Activated T-helper 17 cell treated with anti-CD3 and anti-CD28 coated beads, Interleukin-2, amount 50 U/mL, for 72 hours (primary cell): Measurements from ENCODE around the gene OR51A4. TPM values are rescaled to one million over a fixed set of nuclear protein-coding genes. Genes with fewer than 3 reads are reported as not detected.
A peak's percentile ranks its signal among the peaks of the same experiment; 100 is the strongest.
"Not testable (repeated sequence)": the region's sequence is repeated elsewhere in the genome, so short reads cannot be mapped to it uniquely, and the experiment has no call there.

Experiments
- ATAC-seq: fragments of 150-1000 bp; cut with Tn5 transposase; replicated peaks from 2 replicates; pipeline ENCODE4 v1.10.0; 2021; ENCODE audit warnings: mild to moderate bottlenecking, moderate library complexity
- H3K27ac Mint-ChIP-seq: one replicate; pipeline ENCODE4 v1.8.0; 2022; ENCODE audit warnings: mixed read lengths
- H3K27me3 Mint-ChIP-seq: one replicate; pipeline ENCODE4 v1.8.0; 2022; ENCODE audit warnings: mixed read lengths
- H3K36me3 Mint-ChIP-seq: one replicate; pipeline ENCODE4 v1.8.0; 2022; ENCODE audit warnings: low read depth, mild to moderate bottlenecking, mixed read lengths
- H3K4me1 Mint-ChIP-seq: one replicate; pipeline ENCODE4 v1.8.0; 2022; ENCODE audit warnings: mixed read lengths
- H3K4me3 Mint-ChIP-seq: one replicate; pipeline ENCODE4 v1.8.0; 2022; ENCODE audit warnings: mild to moderate bottlenecking, mixed read lengths
- H3K9me3 Mint-ChIP-seq: one replicate; pipeline ENCODE4 v1.8.0; 2022; ENCODE audit warnings: mixed read lengths
- total RNA-seq, 2 donors: library from RNA; stranded (reverse); gene quantifications; one replicate each; pipeline ENCODE4 v1.2.3, GENCODE V29; 2022

The OR51A4 gene, protein sequence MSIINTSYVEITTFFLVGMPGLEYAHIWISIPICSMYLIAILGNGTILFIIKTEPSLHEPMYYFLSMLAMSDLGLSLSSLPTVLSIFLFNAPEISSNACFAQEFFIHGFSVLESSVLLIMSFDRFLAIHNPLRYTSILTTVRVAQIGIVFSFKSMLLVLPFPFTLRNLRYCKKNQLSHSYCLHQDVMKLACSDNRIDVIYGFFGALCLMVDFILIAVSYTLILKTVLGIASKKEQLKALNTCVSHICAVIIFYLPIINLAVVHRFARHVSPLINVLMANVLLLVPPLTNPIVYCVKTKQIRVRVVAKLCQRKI
- not detected for total RNA-seq

DNA sequence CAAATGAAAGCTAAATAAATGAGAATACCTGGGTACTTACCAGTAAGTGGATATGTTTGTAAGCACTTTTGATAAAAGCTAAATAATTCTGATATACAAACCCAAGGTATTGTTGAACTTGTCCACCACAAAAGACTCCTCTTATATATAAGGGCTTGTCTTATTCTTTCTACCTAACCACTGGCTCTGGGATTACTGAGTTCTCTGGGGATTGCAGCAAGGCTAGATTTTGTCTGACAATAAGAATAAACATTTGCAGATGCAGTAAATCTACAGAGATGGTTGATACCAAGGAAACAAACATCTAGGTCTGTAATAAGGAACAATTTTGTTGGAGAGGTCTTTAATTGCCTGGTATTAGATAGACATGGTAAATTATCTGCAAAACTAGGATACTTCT is at the start of gene OR51A4:
OR51A4 (minus strand) TSS at position 101 of the 400 bp plus-strand sequence. CDS start 505 bp downstream, outside the sequence.
- Mint-ChIP-seq H3K27ac (no peak within 1 kb of the TSS), H3K27me3 (no peaks in the 10 kb centered on the region)
- no peak for ATAC-seq

DNA sequence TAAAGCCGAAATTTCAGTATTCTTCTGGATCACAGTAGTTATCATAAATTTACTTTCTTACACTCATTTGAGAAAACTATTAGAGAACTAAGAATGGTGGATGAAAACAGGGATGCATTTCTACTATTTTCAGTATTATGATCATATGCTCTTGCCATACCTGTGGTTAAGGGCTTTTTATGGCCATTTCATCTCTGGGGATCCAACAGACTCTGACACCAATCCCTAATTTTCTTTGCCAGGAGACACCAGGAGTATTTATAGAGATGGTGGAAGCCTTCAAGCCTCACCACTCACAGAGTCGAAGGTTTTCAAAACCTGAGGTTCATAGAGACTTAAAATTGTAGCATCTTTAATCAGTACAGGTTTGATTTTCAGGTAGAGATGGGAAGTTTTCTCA is 47.1 kb upstream of the OR51A4 start, which contains the start of gene OR51L1:
OR51L1 (plus strand) TSS at position 301 of the 400 bp plus-strand sequence. CDS start 4,132 bp downstream, outside the sequence.
- ATAC-seq: no peak
- H3K9me3 Mint-ChIP-seq: no peaks in the 10 kb centered on the region

More for the DNA sequence above, at the start of gene OR51A4:
- H3K4me3 Mint-ChIP-seq: no peak within 1 kb of the TSS
- no peaks in the 10 kb centered on the region for H3K36me3 Mint-ChIP-seq
- no peaks in the 10 kb centered on the region for H3K4me1 Mint-ChIP-seq
- no peaks in the 10 kb centered on the region for H3K9me3 Mint-ChIP-seq

DNA sequence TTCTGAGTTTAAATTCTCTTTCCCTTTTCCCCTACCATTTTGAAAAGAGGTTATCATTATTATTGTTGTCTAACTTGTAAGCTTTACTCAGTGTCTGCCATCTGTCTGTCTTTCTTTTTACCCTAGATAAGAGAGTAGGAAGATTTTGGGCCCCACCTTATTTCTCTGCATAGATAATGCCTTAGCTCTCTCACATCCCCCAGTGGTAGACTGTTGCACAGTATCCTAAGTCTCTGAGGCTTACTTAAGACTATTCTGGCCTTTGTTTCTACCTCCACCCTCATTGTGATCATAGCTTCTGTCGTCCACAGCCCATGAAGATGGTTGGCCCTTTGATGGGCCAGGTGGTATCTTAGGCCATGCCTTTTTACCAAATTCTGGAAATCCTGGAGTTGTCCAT is 43.7 kb upstream of the OR51A4 start:
- Mint-ChIP-seq H3K36me3 (no peaks in the 10 kb centered on the region), H3K4me1 (no peaks in the 10 kb centered on the region), H3K9me3 (no peaks in the 10 kb centered on the region), H3K27me3 (peaks cover 10% of the 10 kb centered on the region), H3K4me3 (no peak overlapping the region), H3K27ac (no peak overlapping the region)
- ATAC-seq: no peak

More for the DNA sequence above, 47.1 kb upstream of the OR51A4 start, which contains the start of gene OR51L1:
- Mint-ChIP-seq H3K27me3 (peaks cover 15% of the 10 kb centered on the region), H3K27ac (no peak within 1 kb of the TSS), H3K36me3 (no peaks in the 10 kb centered on the region), H3K4me1 (no peaks in the 10 kb centered on the region), H3K4me3 (no peak within 1 kb of the TSS)

DNA sequence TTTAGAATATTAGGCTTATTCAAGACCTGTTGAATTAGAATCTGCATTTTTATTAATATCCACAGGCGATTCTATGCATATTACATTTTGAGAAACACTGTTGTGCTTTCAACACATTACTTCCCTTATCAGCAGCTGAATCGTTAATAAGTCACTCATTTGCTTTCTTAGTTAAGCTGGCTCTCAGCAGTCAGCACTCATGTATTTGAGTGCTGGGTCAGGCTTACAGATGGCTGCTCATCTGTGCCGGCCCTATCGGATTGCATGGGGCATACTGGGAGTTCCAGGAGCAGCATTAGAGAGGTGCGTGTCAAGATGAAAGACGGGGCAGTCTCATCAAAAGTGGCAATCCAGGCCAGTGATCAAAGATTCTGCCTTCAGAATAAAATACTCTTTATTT is 36.4 kb upstream of the OR51A4 start:
- ATAC-seq: no peak
- no peak overlapping the region for H3K27ac Mint-ChIP-seq
- H3K36me3 Mint-ChIP-seq: no peaks in the 10 kb centered on the region
- no peak overlapping the region for H3K4me3 Mint-ChIP-seq
- no peaks in the 10 kb centered on the region for H3K4me1 Mint-ChIP-seq
- H3K9me3 Mint-ChIP-seq: no peaks in the 10 kb centered on the region
- H3K27me3 Mint-ChIP-seq: peaks cover 3% of the 10 kb centered on the region

DNA sequence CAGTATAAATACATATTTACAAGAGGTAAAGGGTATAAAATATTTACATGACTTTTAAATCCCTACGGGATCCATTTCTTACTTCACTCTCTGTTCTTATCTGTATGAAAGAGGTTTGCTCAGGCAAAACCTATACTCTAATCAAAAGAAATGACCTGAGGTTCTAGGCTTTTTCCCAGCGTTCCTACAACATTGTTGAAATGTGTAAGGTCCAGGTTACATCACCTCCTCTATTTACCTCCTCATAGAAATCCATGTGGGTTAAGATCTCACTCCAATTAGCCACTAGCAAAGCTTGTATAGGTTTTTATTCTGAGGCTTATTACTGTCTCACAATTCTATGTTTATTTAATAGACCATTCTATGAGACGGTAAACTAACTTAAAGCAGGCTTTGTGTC is 35.3 kb upstream of the OR51A4 start:
- no peaks in the 10 kb centered on the region for H3K4me1 Mint-ChIP-seq
- no peak overlapping the region for H3K27ac Mint-ChIP-seq
- H3K36me3 Mint-ChIP-seq: no peaks in the 10 kb centered on the region
- H3K4me3 Mint-ChIP-seq: no peak overlapping the region
- peaks cover 4% of the 10 kb centered on the region for H3K9me3 Mint-ChIP-seq
- H3K27me3 Mint-ChIP-seq: peaks cover 3% of the 10 kb centered on the region
- no peak for ATAC-seq

DNA sequence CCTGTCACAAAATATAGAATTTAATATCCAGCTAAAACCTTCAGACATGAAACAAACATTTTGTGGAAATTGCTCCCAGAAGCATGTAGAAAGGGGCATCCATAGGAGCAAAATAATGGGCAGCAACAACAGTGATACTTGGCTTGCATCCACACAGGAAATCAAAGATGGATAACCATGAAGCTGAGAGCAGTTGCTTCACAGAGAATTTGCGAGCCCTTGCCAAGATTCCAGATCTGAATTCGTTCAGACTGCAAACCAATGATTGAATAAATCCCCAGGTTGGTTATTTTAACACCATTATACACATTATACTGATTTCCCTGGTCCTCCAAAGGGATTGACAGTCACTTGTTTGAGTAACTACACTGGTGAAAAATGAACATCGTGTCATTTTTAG is 31.6 kb upstream of the OR51A4 start:
- no peaks in the 10 kb centered on the region for H3K36me3 Mint-ChIP-seq
- no peaks in the 10 kb centered on the region for H3K4me1 Mint-ChIP-seq
- peaks cover 3% of the 10 kb centered on the region for H3K27me3 Mint-ChIP-seq
- no peak overlapping the region for H3K27ac Mint-ChIP-seq
- H3K9me3 Mint-ChIP-seq: peaks cover 4% of the 10 kb centered on the region
- no peak overlapping the region for H3K4me3 Mint-ChIP-seq
- ATAC-seq: no peak

DNA sequence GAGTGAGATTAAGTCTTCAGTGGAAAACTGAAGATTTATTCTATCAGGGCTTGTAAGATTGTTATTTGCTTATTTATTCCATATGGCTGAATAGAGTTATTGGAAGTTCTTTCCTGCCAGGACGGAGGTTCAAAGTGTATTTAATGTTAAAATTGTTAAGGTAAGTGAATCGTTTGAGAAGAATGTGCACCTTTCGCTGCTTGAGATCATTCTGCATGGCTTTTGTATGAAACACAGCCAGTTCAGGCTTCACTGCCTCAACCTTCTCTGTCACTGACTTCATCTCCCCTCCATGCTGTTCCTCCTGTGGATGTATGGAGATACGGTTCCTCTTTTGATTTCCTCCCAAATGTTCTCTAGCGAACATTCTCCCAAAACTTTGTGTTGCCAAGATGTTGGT is 28.0 kb upstream of the OR51A4 start:
- no peak for ATAC-seq
- no peaks in the 10 kb centered on the region for H3K36me3 Mint-ChIP-seq
- H3K27ac Mint-ChIP-seq: no peak overlapping the region
- H3K27me3 Mint-ChIP-seq: peaks cover 3% of the 10 kb centered on the region
- peaks cover 4% of the 10 kb centered on the region for H3K9me3 Mint-ChIP-seq
- no peak overlapping the region for H3K4me3 Mint-ChIP-seq
- no peaks in the 10 kb centered on the region for H3K4me1 Mint-ChIP-seq

DNA sequence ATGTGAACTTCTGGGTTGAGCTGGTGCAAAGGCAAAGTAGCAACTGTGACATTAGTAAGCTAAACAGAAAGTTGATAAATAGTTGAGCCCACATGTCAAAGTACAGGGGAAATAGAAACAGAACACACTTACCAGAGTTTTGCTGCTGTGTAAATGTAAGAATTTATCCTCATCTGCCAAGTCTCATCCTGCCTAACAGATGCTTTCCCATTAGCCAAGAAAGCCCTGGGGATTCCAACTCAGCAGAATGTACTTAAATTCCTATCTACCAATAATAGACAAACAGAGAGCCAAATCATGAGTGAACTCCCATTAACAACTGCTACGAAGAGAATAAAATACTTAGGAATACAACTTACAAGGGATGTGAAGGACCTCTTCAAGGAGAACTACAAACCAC is 15.4 kb upstream of the OR51A4 start:
- Mint-ChIP-seq H3K9me3 (no peaks in the 10 kb centered on the region), H3K27me3 (peaks cover 3% of the 10 kb centered on the region), H3K4me3 (no peak overlapping the region), H3K36me3 (no peaks in the 10 kb centered on the region), H3K4me1 (no peaks in the 10 kb centered on the region), H3K27ac (no peak overlapping the region)
- ATAC-seq: no peak

DNA sequence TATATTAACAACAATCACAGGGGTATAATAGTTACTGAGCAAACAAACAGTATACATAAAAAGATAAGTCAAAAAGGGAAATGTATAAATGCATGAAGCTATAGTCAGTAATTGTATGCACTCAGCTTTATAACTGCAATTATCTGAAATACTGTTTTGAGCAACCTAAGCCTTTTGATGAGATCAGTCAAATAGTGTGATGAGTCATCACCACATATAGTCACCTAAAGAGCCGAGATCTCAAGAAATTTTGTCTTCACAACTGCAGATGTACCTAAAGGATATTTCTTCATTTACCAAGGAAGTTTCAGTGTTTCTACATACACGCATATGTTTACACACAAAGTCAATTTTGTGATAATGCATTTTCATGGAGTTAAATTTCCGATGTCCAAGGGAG is 13.5 kb upstream of the OR51A4 start:
- no peaks in the 10 kb centered on the region for H3K9me3 Mint-ChIP-seq
- H3K27ac Mint-ChIP-seq: no peak overlapping the region
- peaks cover 3% of the 10 kb centered on the region for H3K27me3 Mint-ChIP-seq
- H3K4me3 Mint-ChIP-seq: no peak overlapping the region
- no peaks in the 10 kb centered on the region for H3K36me3 Mint-ChIP-seq
- H3K4me1 Mint-ChIP-seq: no peaks in the 10 kb centered on the region
- peak; percentile 35 for ATAC-seq

DNA sequence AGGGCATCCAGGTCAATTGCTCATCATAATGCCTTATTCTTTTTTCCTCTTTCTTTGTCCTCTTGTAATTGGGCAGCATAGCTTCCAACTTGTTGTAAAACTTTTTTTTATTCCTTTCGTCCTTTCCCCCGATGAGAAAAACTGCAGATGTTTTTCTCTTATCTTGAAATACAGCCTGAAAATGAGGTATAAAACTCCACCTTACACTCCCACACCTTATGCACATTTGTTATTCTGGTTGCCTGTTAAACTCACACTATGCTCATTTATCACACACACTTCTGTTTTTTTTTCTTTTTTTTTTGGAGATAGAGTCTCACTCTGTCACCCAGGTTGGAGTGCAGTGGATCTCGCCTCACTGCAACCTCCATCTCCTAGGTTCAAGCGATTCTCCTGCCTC is 10.0 kb upstream of the OR51A4 start:
- no peak overlapping the region for H3K27ac Mint-ChIP-seq
- H3K27me3 Mint-ChIP-seq: peaks cover 3% of the 10 kb centered on the region
- no peaks in the 10 kb centered on the region for H3K9me3 Mint-ChIP-seq
- no peak overlapping the region for H3K4me3 Mint-ChIP-seq
- H3K4me1 Mint-ChIP-seq: no peaks in the 10 kb centered on the region
- no peaks in the 10 kb centered on the region for H3K36me3 Mint-ChIP-seq
- ATAC-seq: no peak

DNA sequence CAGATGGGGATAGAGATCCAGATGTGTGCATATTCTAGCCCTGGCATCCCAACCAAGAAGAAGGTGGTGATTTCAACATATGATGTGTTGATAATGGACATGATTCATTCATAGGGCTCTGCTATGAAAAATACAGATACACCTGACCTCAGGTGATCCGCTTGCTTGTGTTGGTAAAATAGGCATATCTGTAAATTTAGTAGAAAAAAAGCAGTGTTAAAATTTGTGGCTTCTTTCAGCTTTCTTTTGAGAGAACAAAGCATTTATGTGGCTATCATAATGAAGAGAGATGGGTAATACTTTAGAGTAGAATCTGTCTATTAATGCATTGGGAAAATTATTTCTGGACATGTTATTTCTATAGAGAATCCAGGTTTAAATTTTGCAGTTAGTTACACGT is 8.2 kb upstream of the OR51A4 start, which contains the start of gene OR51A2:
OR51A2 (minus strand) TSS at position 101 of the 400 bp plus-strand sequence; CDS start at position 101, 0 bp downstream.
- not testable (repeated sequence) for H3K4me1 Mint-ChIP-seq, H3K27me3 Mint-ChIP-seq, H3K27ac Mint-ChIP-seq, H3K36me3 Mint-ChIP-seq, H3K4me3 Mint-ChIP-seq, ATAC-seq, H3K9me3 Mint-ChIP-seq

DNA sequence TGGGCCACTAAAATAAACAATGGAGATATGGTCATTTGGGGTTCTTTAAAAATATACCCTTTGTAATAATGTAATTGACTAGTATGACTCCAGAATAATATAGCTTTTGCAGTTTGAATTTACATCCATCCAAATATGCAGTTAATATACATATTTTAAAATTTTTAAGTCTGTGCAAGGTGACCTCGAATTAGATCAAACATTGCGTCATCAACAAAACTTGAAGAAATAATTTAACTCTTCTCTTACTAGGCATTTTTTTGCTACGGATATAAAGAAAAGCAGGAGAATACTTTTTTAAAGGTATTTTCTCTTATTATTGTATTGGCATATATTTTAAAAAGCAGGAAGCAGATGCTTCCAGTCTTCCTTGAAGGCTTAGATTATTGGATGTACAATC is 10.7 kb downstream of the OR51A4 start:
- Mint-ChIP-seq H3K4me1 (no peaks in the 10 kb centered on the region), H3K36me3 (no peaks in the 10 kb centered on the region), H3K27ac (no peak overlapping the region), H3K27me3 (peaks cover 4% of the 10 kb centered on the region), H3K9me3 (no peaks in the 10 kb centered on the region), H3K4me3 (no peak overlapping the region)
- no peak for ATAC-seq

DNA sequence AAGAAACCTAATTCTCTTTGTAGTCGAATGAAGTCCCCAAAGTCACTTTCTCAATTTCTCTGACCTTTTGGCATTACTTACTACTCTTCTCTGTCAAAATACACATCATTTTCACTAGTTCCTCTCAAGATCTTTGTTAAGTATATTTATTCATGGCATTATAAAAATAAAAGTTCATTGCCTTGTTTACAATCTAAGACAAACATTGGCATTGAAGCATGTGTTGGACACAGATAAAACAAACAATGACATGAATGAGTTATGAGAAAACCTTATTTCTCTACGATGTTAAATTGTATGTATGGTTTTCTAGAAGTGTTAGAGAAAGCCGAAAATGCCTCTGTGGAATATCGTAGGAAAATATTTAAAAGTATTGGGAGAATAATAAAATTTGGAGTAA is 14.7 kb downstream of the OR51A4 start:
- no peaks in the 10 kb centered on the region for H3K36me3 Mint-ChIP-seq
- no peak overlapping the region for H3K4me3 Mint-ChIP-seq
- H3K4me1 Mint-ChIP-seq: no peaks in the 10 kb centered on the region
- H3K9me3 Mint-ChIP-seq: no peaks in the 10 kb centered on the region
- ATAC-seq: no peak
- H3K27me3 Mint-ChIP-seq: peaks cover 4% of the 10 kb centered on the region
- no peak overlapping the region for H3K27ac Mint-ChIP-seq

DNA sequence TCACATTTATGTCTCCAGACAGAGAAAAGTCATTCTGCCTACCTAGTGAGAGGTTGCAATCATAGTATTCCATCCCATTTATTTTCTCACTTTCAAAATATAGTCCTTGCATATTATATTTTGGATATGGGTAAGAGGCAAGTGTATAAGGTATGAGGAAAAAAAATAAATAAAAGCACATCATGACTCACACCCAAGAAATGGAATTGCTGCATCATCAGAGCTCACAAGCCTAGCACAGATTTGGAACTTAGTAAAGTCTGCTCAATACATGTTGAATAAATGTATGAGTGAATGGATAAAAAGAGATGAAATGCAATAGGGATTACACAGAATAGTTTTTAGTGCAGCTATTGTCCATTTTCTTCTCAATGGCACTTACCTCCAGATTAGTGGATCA is 20.8 kb downstream of the OR51A4 start:
- Mint-ChIP-seq H3K4me3 (no peak overlapping the region), H3K36me3 (no peaks in the 10 kb centered on the region), H3K9me3 (no peaks in the 10 kb centered on the region), H3K27me3 (peaks cover 6% of the 10 kb centered on the region), H3K4me1 (no peaks in the 10 kb centered on the region), H3K27ac (no peak overlapping the region)
- ATAC-seq: no peak

DNA sequence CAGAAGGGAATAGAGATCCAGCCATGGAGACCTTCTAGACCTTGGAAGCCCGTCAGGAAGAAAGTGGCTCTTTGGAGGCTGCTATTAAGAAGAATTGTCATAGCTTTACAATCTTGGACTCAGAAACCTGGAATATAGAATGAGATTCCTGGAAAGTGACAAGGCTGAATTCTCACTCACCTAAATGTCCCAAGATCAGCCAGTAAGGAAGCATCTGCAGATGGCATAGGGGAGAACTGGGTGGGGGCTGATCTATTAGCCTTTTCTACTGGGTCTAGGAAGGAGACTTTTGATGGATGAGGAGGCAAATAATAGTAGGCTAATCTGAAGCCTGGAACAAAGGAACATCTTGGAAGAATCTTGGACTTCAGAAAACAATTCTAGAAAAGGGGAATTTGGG is 23.2 kb downstream of the OR51A4 start, which contains the start of gene OR51G1:
OR51G1 (minus strand) TSS at position 101 of the 400 bp plus-strand sequence; CDS start at position 101, 0 bp downstream.
- no peak within 1 kb of the TSS for H3K4me3 Mint-ChIP-seq
- H3K27me3 Mint-ChIP-seq: peaks cover 6% of the 10 kb centered on the region
- ATAC-seq: no peak
- no peaks in the 10 kb centered on the region for H3K4me1 Mint-ChIP-seq
- H3K27ac Mint-ChIP-seq: no peak within 1 kb of the TSS
- H3K9me3 Mint-ChIP-seq: no peaks in the 10 kb centered on the region
- H3K36me3 Mint-ChIP-seq: no peaks in the 10 kb centered on the region
